CD4-positive, alpha-beta T cell (primary cell): Measurements from ENCODE around the gene RNF223. TPM values are rescaled to one million over a fixed set of nuclear protein-coding genes. Genes with fewer than 3 reads are reported as not detected.
A peak's percentile ranks its signal among the peaks of the same experiment; 100 is the strongest.

ENCODE experiments used
- ATAC-seq: fragments of 200-7000 bp; cut with Tn5 transposase; one replicate; pipeline ENCODE4 v1.10.0; 2022; ENCODE audit warnings: mild to moderate bottlenecking; ENCODE audit not compliant: poor library complexity
- CTCF ChIA-PET: fragments of 350-600 bp; sonication (Branson Sonifier 250); formaldehyde crosslinking; loops from one replicate; lab custom pipeline; 2021; ENCODE audit warnings: antibody characterized with exemption, inconsistent platforms; lab: Charles Lee
- POLR2A ChIA-PET: fragments of 350-600 bp; sonication (Branson Sonifier 250); formaldehyde crosslinking; loops from one replicate; lab custom pipeline; 2021; ENCODE audit warnings: antibody characterized with exemption, inconsistent platforms; lab: Charles Lee
- DNase-seq, 14 experiments: peaks; one replicate each; pipeline ENCODE4 v3.0.0-alpha.2; 2013 to 2020; ENCODE audit warnings: mixed read lengths in 2 of 14
- H3K27ac ChIP-seq, 2 donors: one replicate each; pipeline versions ENCODE4 v1.5.1 to v1.7.0; 2013; ENCODE audit warnings: low read length in 2 of 2, low read depth in 1 of 2, mild to moderate bottlenecking in 1 of 2
- H3K27me3 ChIP-seq, 2 experiments: 1 replicate in 1 of 2; 2 replicates in 1 of 2; pipeline versions ENCODE4 v1.6.1 to v1.7.0; 2013; ENCODE audit warnings: low read length in 2 of 2, control low read depth in 1 of 2, mild to moderate bottlenecking in 1 of 2, moderate library complexity in 1 of 2; ENCODE audit not compliant: insufficient read depth in 2 of 2, control insufficient read depth in 1 of 2
- H3K36me3 ChIP-seq: one replicate; pipeline ENCODE4 v1.6.1; 2013; ENCODE audit warnings: low read length, control low read depth; ENCODE audit not compliant: insufficient read depth
- H3K4me1 ChIP-seq: one replicate; pipeline ENCODE4 v1.6.1; 2013; ENCODE audit warnings: low read length, control low read depth; ENCODE audit not compliant: insufficient read depth
- H3K4me3 ChIP-seq: one replicate; pipeline ENCODE4 v1.5.1; 2013; ENCODE audit warnings: mild to moderate bottlenecking, low read length, moderate library complexity
- H3K9me3 ChIP-seq, 2 experiments: 1 replicate in 1 of 2; 2 replicates in 1 of 2; pipeline versions ENCODE4 v1.6.1 to v1.7.0; 2013; ENCODE audit warnings: low read length in 2 of 2, mild to moderate bottlenecking in 2 of 2, control low read depth in 1 of 2, moderate library complexity in 1 of 2; ENCODE audit not compliant: control insufficient read depth in 1 of 2, insufficient read depth in 1 of 2
- H3K27ac Mint-ChIP-seq: one replicate; pipeline ENCODE4 v1.8.0; 2020; ENCODE audit warnings: mixed read lengths
- H3K27me3 Mint-ChIP-seq: one replicate; pipeline ENCODE4 v1.8.0; 2021; ENCODE audit warnings: mixed read lengths
- H3K36me3 Mint-ChIP-seq: one replicate; pipeline ENCODE4 v1.8.0; 2021; ENCODE audit warnings: low read depth, mixed read lengths
- H3K4me1 Mint-ChIP-seq: one replicate; pipeline ENCODE4 v1.8.0; 2021; ENCODE audit warnings: low read depth, mixed read lengths
- H3K4me3 Mint-ChIP-seq: one replicate; pipeline ENCODE4 v1.8.0; 2020; ENCODE audit warnings: mild to moderate bottlenecking, mixed read lengths
- H3K9me3 Mint-ChIP-seq: one replicate; pipeline ENCODE4 v1.8.0; 2020; ENCODE audit warnings: mixed read lengths
- intact Hi-C, 2 experiments: fragments of 100-400 bp; cut with DNase I in 1 of 2; cut with micrococcal nuclease in 1 of 2; formaldehyde crosslinking; loops; one replicate each; pipeline versions ENCODE4 v1.15.1 to v1.9.0; 2023 to 2025; cut with DNase I, micrococcal nuclease
- total RNA-seq, 174 experiments: library from RNA in 2 of 174; stranded (reverse) in 2 of 174; gene quantifications; one replicate each; pipeline ENCODE4 v1.2.3 and lab custom pipeline; 2021 to 2026
- TF ChIP-seq, protein P1 (sequence below): fragments of 200-600 bp; IDR thresholded peaks from one replicate; pipeline ENCODE4 v1.8.0; 2022; ENCODE audit warnings: antibody characterized with exemption, mild to moderate bottlenecking

The RNF223 gene
- total RNA-seq, 2 experiments from 2014 or later, result not detected

DNA sequence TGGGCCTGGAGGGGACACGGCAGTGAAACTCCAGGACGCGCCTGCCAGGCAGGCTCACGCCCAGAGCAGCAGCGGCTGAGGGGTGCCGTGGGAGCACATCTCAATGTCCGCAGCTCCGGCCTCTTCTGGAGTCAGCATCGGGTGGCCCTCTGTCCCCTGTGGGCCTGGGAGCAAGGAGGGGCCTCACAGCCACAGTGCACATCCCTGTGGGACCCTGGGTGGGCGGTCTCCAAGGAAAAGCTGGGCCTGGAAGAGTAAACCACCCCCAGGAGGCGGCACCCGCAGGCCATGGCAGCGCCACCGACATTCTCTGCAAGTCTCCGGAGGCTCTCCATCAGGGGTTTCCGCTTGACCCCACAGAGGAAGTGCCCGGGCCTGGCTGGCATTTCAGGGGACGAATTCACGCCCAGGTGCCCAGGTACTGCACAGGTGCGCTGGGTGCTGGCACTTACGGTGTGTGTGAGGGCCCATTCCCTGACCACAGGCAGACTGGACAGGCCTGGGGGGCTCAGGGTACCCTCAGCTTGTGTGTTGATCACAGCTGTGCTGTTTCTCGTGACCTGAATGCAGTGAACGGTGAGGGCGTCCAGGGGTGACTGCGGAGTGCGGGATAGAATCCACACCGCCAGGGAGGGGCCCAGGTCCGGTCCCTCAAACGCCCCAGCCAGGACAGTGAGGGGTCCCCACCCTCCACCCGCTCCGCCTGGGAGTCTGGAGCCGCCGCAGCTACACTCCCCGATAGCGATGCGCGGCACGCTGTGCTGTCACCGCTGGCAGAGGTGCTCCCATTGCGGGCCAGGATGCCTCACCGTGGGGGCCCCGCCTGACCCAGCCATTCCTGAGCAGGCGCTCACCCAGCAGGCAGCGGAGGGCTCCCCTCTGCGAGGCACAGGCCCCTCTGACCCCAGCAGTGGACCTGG is 16.6 kb upstream of the RNF223 start:
- Histone ChIP-seq H3K4me3 (no peak overlapping the region), H3K36me3 (no peaks in the 10 kb centered on the region), H3K27ac (no peak overlapping the region), H3K27me3 (no peaks in the 10 kb centered on the region), H3K9me3 (no peaks in the 10 kb centered on the region), H3K4me1 (no peaks in the 10 kb centered on the region)
- TF ChIP-seq, protein P1, sequence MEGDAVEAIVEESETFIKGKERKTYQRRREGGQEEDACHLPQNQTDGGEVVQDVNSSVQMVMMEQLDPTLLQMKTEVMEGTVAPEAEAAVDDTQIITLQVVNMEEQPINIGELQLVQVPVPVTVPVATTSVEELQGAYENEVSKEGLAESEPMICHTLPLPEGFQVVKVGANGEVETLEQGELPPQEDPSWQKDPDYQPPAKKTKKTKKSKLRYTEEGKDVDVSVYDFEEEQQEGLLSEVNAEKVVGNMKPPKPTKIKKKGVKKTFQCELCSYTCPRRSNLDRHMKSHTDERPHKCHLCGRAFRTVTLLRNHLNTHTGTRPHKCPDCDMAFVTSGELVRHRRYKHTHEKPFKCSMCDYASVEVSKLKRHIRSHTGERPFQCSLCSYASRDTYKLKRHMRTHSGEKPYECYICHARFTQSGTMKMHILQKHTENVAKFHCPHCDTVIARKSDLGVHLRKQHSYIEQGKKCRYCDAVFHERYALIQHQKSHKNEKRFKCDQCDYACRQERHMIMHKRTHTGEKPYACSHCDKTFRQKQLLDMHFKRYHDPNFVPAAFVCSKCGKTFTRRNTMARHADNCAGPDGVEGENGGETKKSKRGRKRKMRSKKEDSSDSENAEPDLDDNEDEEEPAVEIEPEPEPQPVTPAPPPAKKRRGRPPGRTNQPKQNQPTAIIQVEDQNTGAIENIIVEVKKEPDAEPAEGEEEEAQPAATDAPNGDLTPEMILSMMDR, result no peak
- Mint-ChIP-seq H3K4me3 (no peak overlapping the region), H3K36me3 (no peaks in the 10 kb centered on the region), H3K4me1 (no peaks in the 10 kb centered on the region), H3K27ac (no peak overlapping the region), H3K9me3 (no peaks in the 10 kb centered on the region), H3K27me3 (no peaks in the 10 kb centered on the region)
- peak in 2 of 14 experiments; percentile 0 to 23 for DNase-seq
- ChIA-PET CTCF (no interaction called here), POLR2A (no interaction called here)
- no peak for ATAC-seq
- intact Hi-C loops, result no loop called here

DNA sequence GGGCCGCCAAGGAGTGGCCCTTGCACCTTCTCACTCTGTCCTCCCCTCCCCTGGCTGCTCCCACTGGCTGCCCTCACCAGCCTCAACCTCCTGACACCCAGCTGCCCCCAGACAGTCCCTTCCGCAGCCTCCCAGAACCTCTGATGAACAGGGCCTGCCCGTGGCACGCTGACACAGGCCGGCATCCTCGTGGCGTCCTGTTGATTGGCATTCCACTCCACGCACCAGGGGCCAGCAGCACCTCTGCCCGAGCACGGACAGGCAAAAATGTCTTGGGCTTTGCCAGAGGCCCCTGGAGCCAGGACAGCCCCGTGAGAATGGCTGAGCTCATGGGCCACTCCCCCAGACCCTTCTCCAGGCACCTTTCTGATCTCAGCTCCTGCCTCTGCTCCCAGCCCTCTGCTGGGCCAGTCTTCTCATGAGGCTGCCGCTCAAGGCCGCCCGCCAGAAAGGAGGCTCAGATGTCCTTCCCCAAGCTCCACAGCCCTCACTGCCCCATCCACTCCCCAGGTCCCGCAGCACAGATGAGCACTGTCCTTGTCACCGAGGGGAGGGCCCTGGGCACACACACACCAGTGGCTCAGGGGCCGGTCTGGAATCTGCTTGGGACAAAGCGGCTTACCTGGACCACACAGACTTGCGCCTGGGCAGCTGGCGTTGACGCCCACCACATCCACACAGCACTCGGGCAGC is 15.8 kb upstream of the RNF223 start:
- H3K36me3 Mint-ChIP-seq, result no peaks in the 10 kb centered on the region
- DNase-seq, result peak in 1 of 14 experiments; percentile 12
- ATAC-seq, result no peak
- no peaks in the 10 kb centered on the region for H3K27me3 Mint-ChIP-seq
- H3K4me1 Mint-ChIP-seq, result no peaks in the 10 kb centered on the region
- H3K27me3 ChIP-seq, result no peaks in the 10 kb centered on the region
- TF ChIP-seq, protein P1, result no peak
- H3K27ac ChIP-seq, result no peak overlapping the region
- H3K9me3 Mint-ChIP-seq, result no peaks in the 10 kb centered on the region
- no peaks in the 10 kb centered on the region for H3K4me1 ChIP-seq
- intact Hi-C loops, result no loop called here
- H3K36me3 ChIP-seq, result no peaks in the 10 kb centered on the region
- H3K4me3 ChIP-seq, result no peak overlapping the region
- no peaks in the 10 kb centered on the region for H3K9me3 ChIP-seq
- no peak overlapping the region for H3K4me3 Mint-ChIP-seq
- ChIA-PET CTCF (no interaction called here), POLR2A (no interaction called here)
- no peak overlapping the region for H3K27ac Mint-ChIP-seq

DNA sequence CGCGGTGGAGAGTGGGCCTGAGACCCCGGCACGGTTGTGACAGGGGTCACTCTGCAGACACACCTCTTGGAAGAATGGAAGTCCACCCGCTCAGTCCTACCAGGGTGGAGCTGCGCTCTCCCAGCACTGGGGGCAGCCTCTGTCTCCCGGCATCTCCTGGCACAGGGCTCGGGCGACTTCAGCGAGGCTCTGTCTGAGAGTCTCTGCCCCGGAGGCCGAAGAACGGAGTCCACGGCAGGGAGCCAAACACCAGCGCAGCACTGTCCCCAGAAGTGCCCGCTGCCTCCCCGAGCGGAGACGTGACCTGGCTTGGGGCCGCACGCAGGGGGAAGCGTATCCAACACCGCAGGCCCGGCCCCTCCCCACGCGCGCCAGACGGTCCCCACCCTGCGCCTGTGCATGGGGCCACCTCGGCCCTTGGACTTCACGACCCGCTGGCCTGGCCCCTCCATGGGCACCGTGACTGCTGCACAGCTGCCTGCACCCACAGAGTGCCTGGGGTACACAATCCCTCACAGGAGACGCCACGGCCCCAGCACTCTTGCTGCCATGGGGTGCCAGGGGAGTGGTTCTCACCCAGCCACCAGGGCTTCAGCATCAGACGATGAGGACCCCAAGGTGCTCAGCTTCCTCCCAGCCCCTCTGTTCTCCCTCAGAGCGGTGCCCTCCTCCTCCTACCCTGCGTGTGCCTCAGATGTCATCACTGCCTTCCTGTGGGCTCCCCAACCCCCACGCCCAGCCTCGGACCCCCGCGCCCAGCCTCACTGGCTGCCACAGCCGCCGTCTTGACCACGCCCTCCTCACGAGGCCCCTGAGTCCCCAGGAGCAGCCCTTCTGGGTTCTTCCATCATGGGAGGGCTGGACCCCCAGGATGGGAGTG is 14.9 kb upstream of the RNF223 start:
- intact Hi-C loops, result no loop called here
- Mint-ChIP-seq H3K27ac (no peak overlapping the region), H3K9me3 (no peaks in the 10 kb centered on the region), H3K36me3 (no peaks in the 10 kb centered on the region), H3K4me3 (no peak overlapping the region), H3K27me3 (no peaks in the 10 kb centered on the region), H3K4me1 (no peaks in the 10 kb centered on the region)
- H3K9me3 ChIP-seq, result no peaks in the 10 kb centered on the region
- no peak overlapping the region for H3K4me3 ChIP-seq
- ATAC-seq (no peak), DNase-seq (peak in 2 of 14 experiments; percentile 1 to 21)
- ChIA-PET POLR2A (no interaction called here), CTCF (no interaction called here)
- TF ChIP-seq, protein P1, result no peak
- H3K4me1 ChIP-seq, result no peaks in the 10 kb centered on the region
- no peak overlapping the region for H3K27ac ChIP-seq
- no peaks in the 10 kb centered on the region for H3K27me3 ChIP-seq
- no peaks in the 10 kb centered on the region for H3K36me3 ChIP-seq
